GM19463 (cell line): ENCODE measurements around the gene DMRTC2.

Source experiments
- ATAC-seq: cut with Tn5 transposase; IDR thresholded peaks from one replicate; pipeline ENCODE4 v1.9.1; 2021; ENCODE audit warnings: mild to moderate bottlenecking, moderate library complexity; ENCODE audit not compliant: unreplicated experiment

The DMRTC2 gene

GRCh38 chr19:41887711-41888382 is 43.0 kb downstream of the DMRTC2 start:
- no peak for ATAC-seq

- ATAC-seq: no peak
Observed at GRCh38 chr19:41888926-41889325, 44.1 kb downstream of the DMRTC2 start.

- ATAC-seq: no peak
Observed at GRCh38 chr19:41889896-41890295, 45.1 kb downstream of the DMRTC2 start.

- no peak for ATAC-seq
Observed at GRCh38 chr19:41890936-41891335, 46.1 kb downstream of the DMRTC2 start.

DNA sequence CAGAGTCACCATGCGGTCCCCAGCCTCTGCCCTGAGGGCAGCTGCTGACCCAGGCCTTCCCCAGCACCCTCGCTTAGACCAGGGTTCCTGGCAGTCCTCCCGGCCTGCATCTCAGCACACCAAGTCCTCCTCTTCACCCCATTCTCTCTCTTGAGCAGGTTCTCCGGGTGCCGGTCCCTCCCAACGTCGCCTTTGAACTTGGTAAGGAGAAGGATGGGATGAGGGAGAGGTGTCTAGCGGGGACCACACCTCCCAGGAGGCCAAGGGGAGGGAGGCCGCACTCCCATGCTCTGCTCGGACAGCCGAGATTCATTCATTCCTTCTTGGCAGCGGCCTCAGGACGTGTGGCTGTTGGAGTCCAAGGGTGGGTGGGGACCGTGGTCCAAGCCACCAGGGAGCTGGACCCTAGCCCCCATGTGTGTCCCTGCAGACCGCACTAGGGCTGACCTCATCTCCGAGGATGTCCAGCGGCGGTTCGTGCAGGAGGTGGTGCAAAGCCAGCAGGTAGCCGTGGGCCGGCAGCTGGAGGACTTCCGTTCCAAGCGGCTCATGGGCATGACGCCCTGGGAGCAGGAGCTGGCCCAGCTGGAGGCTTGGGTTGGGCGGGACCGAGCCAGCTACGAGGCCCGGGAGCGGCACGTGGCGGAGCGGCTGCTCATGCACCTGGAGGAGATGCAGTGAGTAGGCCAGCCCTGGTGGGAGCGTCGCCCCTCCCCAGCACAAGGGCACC is 47.5 kb downstream of the DMRTC2 start:
- ATAC-seq: no peak

DNA sequence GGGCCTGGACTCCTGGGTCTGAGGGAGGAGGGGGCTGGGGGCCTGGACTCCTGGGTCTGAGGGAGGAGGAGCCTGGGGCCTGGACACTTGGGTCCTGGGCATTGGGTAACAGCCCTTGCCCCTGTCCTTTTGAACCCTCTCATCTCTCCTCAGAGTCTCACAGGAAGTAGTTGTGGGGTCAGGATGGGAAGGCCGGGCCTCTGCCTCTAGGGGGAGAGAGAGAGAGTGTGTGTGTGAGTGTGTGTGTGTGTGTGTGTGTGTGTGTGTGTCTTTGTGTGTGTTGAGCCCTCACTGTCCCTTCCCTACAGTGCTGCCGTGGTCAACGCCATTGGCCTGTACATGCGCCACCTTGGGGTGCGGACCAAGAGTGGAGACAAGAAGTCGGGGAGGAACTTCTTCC is 49.1 kb downstream of the DMRTC2 start:
- no peak for ATAC-seq

DNA sequence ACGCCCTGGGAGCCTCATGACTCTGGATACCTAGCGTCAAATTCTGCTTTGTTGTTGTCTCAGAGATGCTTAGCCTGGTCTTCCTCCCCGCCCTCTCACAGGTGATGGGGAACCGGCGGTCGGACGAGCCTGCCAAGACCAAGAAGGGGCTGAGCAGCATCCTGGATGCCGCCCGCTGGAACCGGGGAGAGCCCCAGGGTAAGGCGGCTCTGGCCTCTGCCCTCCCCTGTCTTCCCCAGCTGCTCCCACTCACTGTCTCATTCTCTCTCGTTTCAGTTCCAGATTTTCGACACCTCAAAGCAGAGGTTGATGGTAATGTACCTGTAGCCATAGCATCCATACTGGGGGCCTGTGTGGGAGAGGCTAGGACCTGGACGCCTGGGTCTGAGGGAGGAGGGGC is 49.5 kb downstream of the DMRTC2 start:
- ATAC-seq: no peak

GRCh38 chr19:41895745-41896580 is 51.1 kb downstream of the DMRTC2 start:
- ATAC-seq: no peak

DNA sequence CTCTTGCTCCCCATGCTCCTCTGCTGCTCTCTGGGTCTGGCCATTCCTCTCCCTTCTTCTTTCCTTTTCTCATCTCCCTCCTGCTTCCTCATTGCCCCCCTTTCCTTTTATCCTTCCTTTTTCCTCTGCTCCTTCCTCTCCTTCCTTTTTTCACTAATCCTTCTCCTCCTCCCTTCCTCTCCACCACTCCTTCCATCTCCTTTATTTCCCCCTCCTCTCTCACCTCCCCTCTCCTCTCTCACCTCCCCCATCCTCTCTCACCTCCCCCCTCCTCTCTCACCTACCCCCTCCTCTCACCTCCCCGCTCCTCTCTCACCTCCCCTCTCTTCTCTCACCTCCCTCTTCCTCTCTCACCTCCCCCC is 51.7 kb downstream of the DMRTC2 start:
- no peak for ATAC-seq

- ATAC-seq: no peak
Observed at GRCh38 chr19:41897181-41897580, 52.3 kb downstream of the DMRTC2 start.

DNA sequence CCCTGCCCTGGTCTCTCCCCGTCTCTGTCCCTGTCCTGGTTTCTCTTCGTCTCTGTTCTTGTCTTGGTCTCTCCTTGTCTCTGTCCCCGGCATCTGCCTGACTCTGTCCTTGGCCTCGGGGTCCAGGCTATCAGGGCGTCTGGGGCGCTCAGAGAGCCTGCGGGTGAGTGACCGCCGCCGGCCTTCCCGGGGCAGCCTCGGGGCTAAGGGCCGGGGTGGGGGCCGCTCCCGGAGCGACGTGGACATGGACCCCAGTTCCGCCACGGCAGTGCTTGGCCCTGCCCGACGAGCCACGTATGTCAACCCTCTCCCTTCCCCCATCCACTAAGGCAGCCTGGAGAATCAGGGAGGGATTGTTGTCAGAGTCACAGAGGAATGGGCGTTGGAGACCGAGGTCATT is 53.0 kb downstream of the DMRTC2 start:
- no peak for ATAC-seq

DNA sequence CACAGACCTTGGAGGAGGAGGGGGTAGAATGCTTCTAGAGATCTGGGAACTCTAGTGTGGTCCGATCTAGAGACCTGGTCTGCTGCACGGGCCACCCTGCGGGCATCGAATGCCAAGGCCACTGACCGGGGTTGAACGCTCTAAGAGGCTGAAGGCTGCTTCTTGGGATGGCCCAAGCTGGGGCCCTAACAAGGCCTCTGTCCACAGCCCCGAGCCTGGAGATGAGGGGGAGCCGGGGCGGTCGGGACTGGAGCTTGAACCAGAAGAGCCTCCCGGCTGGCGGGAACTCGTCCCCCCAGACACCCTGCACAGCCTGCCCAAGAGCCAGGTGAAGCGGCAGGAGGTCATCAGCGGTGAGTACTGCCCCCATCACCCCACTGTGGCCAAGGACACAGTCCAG is 53.4 kb downstream of the DMRTC2 start:
- ATAC-seq: no peak
